ENCODE results near the gene IBA57.

IBA57 gene

GRCh38 chr1:228156941-228157728 is 8.5 kb upstream of the IBA57 start:
- no peak for DNase-seq (ENCODE audit: low read depth)

- no peak for DNase-seq (ENCODE audit: low read depth)
These were observed 7.9 kb upstream of the IBA57 start for GRCh38 chr1:228157729-228158126.

GRCh38 chr1:228158151-228159007 is 7.2 kb upstream of the IBA57 start:
- DNase-seq (ENCODE audit: low read depth): no peak

- no peak for DNase-seq (ENCODE audit: low read depth)
These were observed 6.5 kb upstream of the IBA57 start for GRCh38 chr1:228159008-228159665.

GRCh38 chr1:228160201-228160761 is 5.3 kb upstream of the IBA57 start:
- no peak for DNase-seq (ENCODE audit: low read depth)

- DNase-seq (ENCODE audit: low read depth): no peak
These were observed 4.2 kb upstream of the IBA57 start for GRCh38 chr1:228161362-228161761.

- DNase-seq (ENCODE audit: low read depth): no peak
These were observed 3.7 kb upstream of the IBA57 start for GRCh38 chr1:228161866-228162265.

GRCh38 chr1:228162286-228163006 is 3.2 kb upstream of the IBA57 start:
- DNase-seq (ENCODE audit: low read depth): no peak

- peak; percentile 31 for DNase-seq (ENCODE audit: low read depth)
These were observed 2.4 kb upstream of the IBA57 start for GRCh38 chr1:228163007-228163753.

- DNase-seq (ENCODE audit: low read depth): no peak
These were observed 1.7 kb upstream of the IBA57 start for GRCh38 chr1:228163776-228164519.

- no peak for DNase-seq (ENCODE audit: low read depth)
These were observed 838 bp upstream of the IBA57 start for GRCh38 chr1:228164561-228165371.

- peak; percentile 40 for DNase-seq (ENCODE audit: low read depth)
These were observed 749 bp downstream of the IBA57 start for GRCh38 chr1:228166170-228166936.

- no peak for DNase-seq (ENCODE audit: low read depth)
These were observed 3.1 kb downstream of the IBA57 start for GRCh38 chr1:228168563-228169270.

- DNase-seq (ENCODE audit: low read depth): no peak
These were observed 3.7 kb downstream of the IBA57 start for GRCh38 chr1:228169345-228169744.

- DNase-seq (ENCODE audit: low read depth): no peak
These were observed 5.1 kb downstream of the IBA57 start for GRCh38 chr1:228170666-228171065.

- no peak for DNase-seq (ENCODE audit: low read depth)
These were observed 5.8 kb downstream of the IBA57 start for GRCh38 chr1:228171221-228171891.

Data from amniotic epithelial cell (primary cell).